ENCODE data around the gene SDHB.

DNA sequence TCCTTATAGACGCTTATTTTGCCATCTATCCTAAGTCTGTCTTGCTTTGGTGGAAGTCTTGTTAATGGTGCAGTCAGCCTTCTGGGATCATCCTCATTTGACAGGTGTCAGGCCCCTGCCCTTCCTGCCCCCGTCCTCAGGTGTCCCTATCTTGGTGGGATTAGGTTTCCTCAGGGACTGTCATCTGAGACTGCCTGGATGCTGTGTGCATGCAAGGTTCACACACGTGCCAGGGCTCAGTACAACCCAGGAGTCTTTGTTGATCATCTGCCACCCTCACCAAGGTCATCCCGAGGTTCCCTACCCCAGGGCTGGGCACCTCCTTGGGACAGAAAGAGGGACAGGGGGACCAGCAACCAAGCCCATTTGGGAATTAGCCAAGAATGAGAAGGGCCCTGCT, 47.4 kb upstream of the SDHB start:
- TF ChIP-seq, protein P1, sequence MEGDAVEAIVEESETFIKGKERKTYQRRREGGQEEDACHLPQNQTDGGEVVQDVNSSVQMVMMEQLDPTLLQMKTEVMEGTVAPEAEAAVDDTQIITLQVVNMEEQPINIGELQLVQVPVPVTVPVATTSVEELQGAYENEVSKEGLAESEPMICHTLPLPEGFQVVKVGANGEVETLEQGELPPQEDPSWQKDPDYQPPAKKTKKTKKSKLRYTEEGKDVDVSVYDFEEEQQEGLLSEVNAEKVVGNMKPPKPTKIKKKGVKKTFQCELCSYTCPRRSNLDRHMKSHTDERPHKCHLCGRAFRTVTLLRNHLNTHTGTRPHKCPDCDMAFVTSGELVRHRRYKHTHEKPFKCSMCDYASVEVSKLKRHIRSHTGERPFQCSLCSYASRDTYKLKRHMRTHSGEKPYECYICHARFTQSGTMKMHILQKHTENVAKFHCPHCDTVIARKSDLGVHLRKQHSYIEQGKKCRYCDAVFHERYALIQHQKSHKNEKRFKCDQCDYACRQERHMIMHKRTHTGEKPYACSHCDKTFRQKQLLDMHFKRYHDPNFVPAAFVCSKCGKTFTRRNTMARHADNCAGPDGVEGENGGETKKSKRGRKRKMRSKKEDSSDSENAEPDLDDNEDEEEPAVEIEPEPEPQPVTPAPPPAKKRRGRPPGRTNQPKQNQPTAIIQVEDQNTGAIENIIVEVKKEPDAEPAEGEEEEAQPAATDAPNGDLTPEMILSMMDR (IDR thresholded peaks at IDR 0.05; ENCODE audit: insufficient read depth, low read length, poor library complexity, severe bottlenecking): no peak
- TF ChIP-seq EZH2phosphoT487 (conservative IDR thresholded peaks at IDR 0.05; ENCODE audit: low read length): no peak
